ENCODE results near the gene RAD9B. TPM values are rescaled to one million over a fixed set of nuclear protein-coding genes. Genes with fewer than 3 reads are reported as not detected.
A peak's percentile ranks its signal among the peaks of the same experiment; 100 is the strongest.
"Not testable (repeated sequence)": the region's sequence is repeated elsewhere in the genome, so short reads cannot be mapped to it uniquely, and the experiment has no call there.

The RAD9B gene
- total RNA-seq, 5 donors from 2014 or later (not counting 1 experiment from before 2014, with no cell fraction given) = 0.18 to 1.6 (median 0.74) TPM; not detected in 1

- POLR2A ChIA-PET = interaction anchor here (0.6 kb wide), 2 partner anchors 26 to 942 kb away, joined by 3 to 6 read pairs; no protein-coding TSS in a partner anchor
These were observed 12.2 kb downstream of the RAD9B start for GRCh38 chr12:110514363-110514762.

GRCh38 chr12:110516995-110517394 lies 14.9 kb downstream of the RAD9B start:
- Histone ChIP-seq H3K27me3 (replicated peaks in 1 of 2; ENCODE audit: control insufficient read depth in 2 of 2, extremely low read depth in 1 of 2, insufficient read depth in 2 of 2, low read length in 1 of 2) (no peaks in the 10 kb centered on the region), H3K4me1 (ENCODE audit: control insufficient read depth in 1 of 2, extremely low read depth in 1 of 2, insufficient read depth in 2 of 2, low read length in 2 of 2) (no peaks in the 10 kb centered on the region), H3K27ac (ENCODE audit: low read length) (no peak overlapping the region), H3K4me3 (ENCODE audit: control insufficient read depth in 1 of 2, extremely low read depth in 1 of 2, low read length in 1 of 2) (no peak overlapping the region), H3K36me3 (ENCODE audit: control insufficient read depth in 2 of 2, extremely low read depth in 1 of 2, insufficient read depth in 1 of 2, low read length in 1 of 2) (no peaks in the 10 kb centered on the region), H3K9me3 (no peaks in the 10 kb centered on the region)
- Mint-ChIP-seq H3K4me1 (peaks cover 0 to 6% (median 4%) of the 10 kb centered on the region in 3 donors), H3K9me3 (no peaks in the 10 kb centered on the region), H3K27me3 (peaks cover 0 to 2% of the 10 kb centered on the region in 2 donors), H3K27ac (no peak overlapping the region), H3K36me3 (no peaks in the 10 kb centered on the region), H3K4me3 (no peak overlapping the region)
- no CpG with 5 or more reads among the region's 3 CpGs for WGBS (ENCODE audit: insufficient coverage)
- CTCF ChIA-PET = interaction anchor here in 1 of 2 donors (0.6 kb wide), 2 partner anchors 91 to 100 kb away, joined by 3 to 4 read pairs; no protein-coding TSS in a partner anchor
- POLR2A ChIA-PET = no interaction called here
- DNase-seq = no peak
- no peak for ATAC-seq (replicated peaks in 1 of 4)

More at GRCh38 chr12:110514363-110514762, 12.2 kb downstream of the RAD9B start:
- H3K4me3 Mint-ChIP-seq = no peak overlapping the region
- ATAC-seq (replicated peaks in 1 of 4) = no peak
- peaks cover 0 to 3% (median 0%) of the 10 kb centered on the region in 3 donors for H3K4me1 Mint-ChIP-seq
- no peak overlapping the region for H3K27ac Mint-ChIP-seq
- no peaks in the 10 kb centered on the region for H3K36me3 Mint-ChIP-seq
- Histone ChIP-seq H3K4me3 (ENCODE audit: control insufficient read depth in 1 of 2, extremely low read depth in 1 of 2, low read length in 1 of 2) (no peak overlapping the region), H3K27ac (ENCODE audit: low read length) (no peak overlapping the region), H3K36me3 (ENCODE audit: control insufficient read depth in 2 of 2, extremely low read depth in 1 of 2, insufficient read depth in 1 of 2, low read length in 1 of 2) (no peaks in the 10 kb centered on the region), H3K27me3 (replicated peaks in 1 of 2; ENCODE audit: control insufficient read depth in 2 of 2, extremely low read depth in 1 of 2, insufficient read depth in 2 of 2, low read length in 1 of 2) (no peaks in the 10 kb centered on the region), H3K4me1 (ENCODE audit: control insufficient read depth in 1 of 2, extremely low read depth in 1 of 2, insufficient read depth in 2 of 2, low read length in 2 of 2) (no peaks in the 10 kb centered on the region), H3K9me3 (no peaks in the 10 kb centered on the region)
- CTCF ChIA-PET = interaction anchor here (0.6 to 3.3 kb wide), 4 partner anchors 32 to 382 kb away, joined by 3 to 29 read pairs (median 4); no protein-coding TSS in a partner anchor
- H3K27me3 Mint-ChIP-seq = peaks cover 0 to 2% of the 10 kb centered on the region in 2 donors
- H3K9me3 Mint-ChIP-seq = no peaks in the 10 kb centered on the region
- WGBS (ENCODE audit: insufficient coverage) = no CpG with 5 or more reads among the region's 1 CpG
- DNase-seq = no peak

- not testable (repeated sequence) for H3K27me3 Mint-ChIP-seq
These were observed 15.9 kb downstream of the RAD9B start for GRCh38 chr12:110518014-110518413.

DNA sequence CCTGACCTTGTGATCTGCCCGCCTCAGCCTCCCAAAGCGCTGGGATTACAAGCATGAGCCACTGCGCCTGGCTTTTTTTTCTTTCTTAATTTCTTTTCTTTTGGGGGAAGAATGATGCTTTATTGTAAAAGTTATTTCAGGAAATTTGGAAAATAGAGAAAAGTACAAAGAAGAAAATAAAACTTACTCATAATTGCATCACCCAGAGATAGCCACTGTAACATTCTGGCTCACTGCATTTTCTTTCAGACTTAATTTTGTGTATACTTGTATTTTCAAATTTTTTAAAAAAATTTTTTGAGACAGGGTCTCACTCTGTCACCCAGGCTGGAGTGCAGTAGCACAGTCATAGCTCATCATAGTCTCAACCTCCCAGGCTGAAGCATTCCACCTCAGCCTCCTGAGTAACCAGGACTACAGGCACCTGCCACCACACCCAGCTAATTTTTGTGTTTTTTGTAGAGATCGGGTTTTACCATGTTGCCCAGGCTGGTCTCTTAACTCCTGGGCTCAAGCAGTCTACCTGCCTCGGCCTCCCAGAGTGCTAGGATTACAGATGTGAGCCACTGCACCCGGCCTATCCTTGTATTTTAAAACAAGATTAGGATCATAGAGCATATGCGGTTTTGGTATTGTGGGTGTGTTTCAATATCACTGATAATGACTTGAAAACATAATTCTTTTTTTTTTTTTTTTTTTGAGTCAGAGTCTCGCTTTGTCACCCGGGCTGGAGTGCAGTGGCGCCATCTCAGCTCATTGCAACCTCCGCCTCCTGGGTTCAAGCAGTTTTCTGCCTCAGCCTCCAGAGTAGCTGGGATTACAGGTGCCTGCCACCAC lies 19.0 kb downstream of the RAD9B start:
- POLR2A ChIA-PET = interaction anchor here in 1 of 2 donors (0.6 kb wide), 1 partner anchor 1744 kb away, joined by 6 read pairs; no protein-coding TSS in a partner anchor
- not testable (repeated sequence) for DNase-seq; H3K4me3 ChIP-seq (ENCODE audit: control insufficient read depth in 1 of 2, extremely low read depth in 1 of 2, low read length in 1 of 2)

More at GRCh38 chr12:110518014-110518413, 15.9 kb downstream of the RAD9B start:
- H3K36me3 ChIP-seq (ENCODE audit: control insufficient read depth in 2 of 2, extremely low read depth in 1 of 2, insufficient read depth in 1 of 2, low read length in 1 of 2); H3K27me3 ChIP-seq (replicated peaks in 1 of 2; ENCODE audit: control insufficient read depth in 2 of 2, extremely low read depth in 1 of 2, insufficient read depth in 2 of 2, low read length in 1 of 2); H3K27ac ChIP-seq (ENCODE audit: low read length); H3K9me3 Mint-ChIP-seq; H3K4me1 ChIP-seq (ENCODE audit: control insufficient read depth in 1 of 2, extremely low read depth in 1 of 2, insufficient read depth in 2 of 2, low read length in 2 of 2); H3K4me1 Mint-ChIP-seq; H3K4me3 ChIP-seq (ENCODE audit: control insufficient read depth in 1 of 2, extremely low read depth in 1 of 2, low read length in 1 of 2); DNase-seq; CTCF ChIA-PET; H3K27ac Mint-ChIP-seq; POLR2A ChIA-PET; ATAC-seq (replicated peaks in 1 of 4); H3K4me3 Mint-ChIP-seq; H3K36me3 Mint-ChIP-seq; H3K9me3 ChIP-seq: not testable (repeated sequence)
- no CpG with 5 or more reads among the region's 8 CpGs for WGBS (ENCODE audit: insufficient coverage)

DNA sequence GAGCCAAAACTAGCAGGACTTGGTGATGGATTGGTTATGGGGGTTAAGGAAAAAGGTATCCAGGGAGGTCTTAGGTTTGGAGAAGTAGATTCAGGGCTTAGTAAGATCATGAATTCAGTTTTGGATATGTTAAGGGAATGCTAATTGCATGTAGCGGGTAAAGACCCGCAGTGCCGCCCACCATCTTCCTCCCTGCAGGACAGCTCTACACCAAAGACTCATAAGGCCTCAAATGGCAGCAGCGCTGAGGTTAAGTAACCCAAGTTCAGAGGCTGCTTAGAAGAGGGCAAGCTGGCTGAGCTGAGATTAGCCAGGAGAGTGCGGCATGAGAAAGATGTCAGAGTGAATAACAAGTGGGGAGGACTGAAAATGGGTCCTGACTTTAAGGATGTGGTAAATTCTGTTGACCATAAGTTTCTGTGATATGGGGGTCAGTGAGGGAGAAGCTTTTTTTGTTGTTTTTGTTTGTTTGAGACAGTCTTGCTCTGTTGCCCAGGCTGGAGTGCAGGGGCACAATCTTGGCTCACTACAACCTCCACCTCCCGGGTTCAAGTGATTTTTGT lies 26.2 kb downstream of the RAD9B start:
- H3K27ac Mint-ChIP-seq = no peak overlapping the region
- DNase-seq = no peak
- Histone ChIP-seq H3K27me3 (replicated peaks in 1 of 2; ENCODE audit: control insufficient read depth in 2 of 2, extremely low read depth in 1 of 2, insufficient read depth in 2 of 2, low read length in 1 of 2) (no peaks in the 10 kb centered on the region), H3K4me1 (ENCODE audit: control insufficient read depth in 1 of 2, extremely low read depth in 1 of 2, insufficient read depth in 2 of 2, low read length in 2 of 2) (no peaks in the 10 kb centered on the region), H3K27ac (ENCODE audit: low read length) (no peak overlapping the region), H3K9me3 (no peaks in the 10 kb centered on the region), H3K4me3 (ENCODE audit: control insufficient read depth in 1 of 2, extremely low read depth in 1 of 2, low read length in 1 of 2) (no peak overlapping the region), H3K36me3 (ENCODE audit: control insufficient read depth in 2 of 2, extremely low read depth in 1 of 2, insufficient read depth in 1 of 2, low read length in 1 of 2) (peaks cover 0 to 8% of the 10 kb centered on the region in 2 donors)
- ChIA-PET POLR2A (no interaction called here), CTCF (interaction anchor here (0.5 to 0.7 kb wide), 2 partner anchors 74 to 1141 kb away, joined by 3 read pairs; no protein-coding TSS in a partner anchor)
- no peaks in the 10 kb centered on the region for H3K27me3 Mint-ChIP-seq
- H3K9me3 Mint-ChIP-seq = no peaks in the 10 kb centered on the region
- ATAC-seq (replicated peaks in 1 of 4) = no peak
- WGBS (ENCODE audit: insufficient coverage) = 94% methylated on average over 2 of the region's 6 CpGs
- H3K4me1 Mint-ChIP-seq = peaks cover 0 to 6% (median 3%) of the 10 kb centered on the region in 3 donors
- H3K4me3 Mint-ChIP-seq = no peak overlapping the region
- peaks cover 26% of the 10 kb centered on the region for H3K36me3 Mint-ChIP-seq

More for the DNA sequence above, 19.0 kb downstream of the RAD9B start:
- H3K4me1 Mint-ChIP-seq; H3K4me1 ChIP-seq (ENCODE audit: control insufficient read depth in 1 of 2, extremely low read depth in 1 of 2, insufficient read depth in 2 of 2, low read length in 2 of 2); H3K4me3 Mint-ChIP-seq; H3K9me3 Mint-ChIP-seq; H3K36me3 ChIP-seq (ENCODE audit: control insufficient read depth in 2 of 2, extremely low read depth in 1 of 2, insufficient read depth in 1 of 2, low read length in 1 of 2); H3K27me3 Mint-ChIP-seq; H3K27ac Mint-ChIP-seq; H3K27ac ChIP-seq (ENCODE audit: low read length); H3K27me3 ChIP-seq (replicated peaks in 1 of 2; ENCODE audit: control insufficient read depth in 2 of 2, extremely low read depth in 1 of 2, insufficient read depth in 2 of 2, low read length in 1 of 2); H3K9me3 ChIP-seq; H3K36me3 Mint-ChIP-seq: not testable (repeated sequence)
- ATAC-seq (replicated peaks in 1 of 4) = peak in 1 of 4 experiments; percentile 37
- 47% methylated on average over 7 of the region's 11 CpGs for WGBS (ENCODE audit: insufficient coverage)
- CTCF ChIA-PET = interaction anchor here in 1 of 2 donors (1.0 kb wide), 1 partner anchor 8 kb away, joined by 3 read pairs; no protein-coding TSS in a partner anchor

DNA sequence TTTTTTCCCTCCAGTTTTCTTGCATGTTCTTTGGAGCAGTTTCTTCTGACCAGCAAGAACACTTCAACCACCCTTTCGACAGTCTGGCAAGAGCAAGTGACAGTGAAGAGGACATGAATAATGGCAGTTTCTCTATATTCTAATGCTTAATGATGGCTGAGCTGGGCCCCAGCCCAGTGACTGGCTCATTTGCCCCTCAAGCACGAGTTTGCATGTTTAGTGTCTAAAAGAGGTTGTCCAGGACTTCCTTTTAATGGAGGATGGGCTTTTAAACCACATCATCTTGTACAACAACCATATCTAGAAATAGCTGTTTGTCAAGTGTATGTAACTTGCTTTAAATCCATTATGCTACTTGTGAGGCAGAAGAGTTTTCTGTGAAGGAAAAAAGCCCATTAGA lies 28.4 kb downstream of the RAD9B start:
- no peak for DNase-seq
- Histone ChIP-seq H3K4me3 (ENCODE audit: control insufficient read depth in 1 of 2, extremely low read depth in 1 of 2, low read length in 1 of 2) (no peak overlapping the region), H3K9me3 (no peaks in the 10 kb centered on the region), H3K27ac (ENCODE audit: low read length) (no peak overlapping the region), H3K4me1 (ENCODE audit: control insufficient read depth in 1 of 2, extremely low read depth in 1 of 2, insufficient read depth in 2 of 2, low read length in 2 of 2) (no peaks in the 10 kb centered on the region), H3K27me3 (replicated peaks in 1 of 2; ENCODE audit: control insufficient read depth in 2 of 2, extremely low read depth in 1 of 2, insufficient read depth in 2 of 2, low read length in 1 of 2) (no peaks in the 10 kb centered on the region), H3K36me3 (ENCODE audit: control insufficient read depth in 2 of 2, extremely low read depth in 1 of 2, insufficient read depth in 1 of 2, low read length in 1 of 2) (peaks cover 0 to 16% of the 10 kb centered on the region in 2 donors)
- Mint-ChIP-seq H3K4me1 (peaks cover 0 to 6% (median 3%) of the 10 kb centered on the region in 3 donors), H3K4me3 (no peak overlapping the region), H3K36me3 (peaks cover 31% of the 10 kb centered on the region), H3K9me3 (no peaks in the 10 kb centered on the region), H3K27me3 (no peaks in the 10 kb centered on the region), H3K27ac (no peak overlapping the region)
- ChIA-PET CTCF (no interaction called here), POLR2A (no interaction called here)
- WGBS (ENCODE audit: insufficient coverage) = no CpG with 5 or more reads among the region's 2 CpGs
- no peak for ATAC-seq (replicated peaks in 1 of 4)

All from T-cell (primary cell).